GM20000 (cell line): ENCODE measurements around the gene GPC6.
"Not testable (repeated sequence)": the region's sequence is repeated elsewhere in the genome, so short reads cannot be mapped to it uniquely, and the experiment has no call there.

ENCODE experiments used
- DNase-seq: peaks from one replicate; pipeline ENCODE4 v3.0.0; 2012; ENCODE audit warnings: low spot score
- TF ChIP-seq, protein P1 (sequence below): IDR thresholded peaks from 2 replicates; pipeline ENCODE4 v1.5.1; 2012; ENCODE audit warnings: mild to moderate bottlenecking, control low read depth; ENCODE audit errors: extremely low read depth, missing control alignments

The GPC6 gene

DNA sequence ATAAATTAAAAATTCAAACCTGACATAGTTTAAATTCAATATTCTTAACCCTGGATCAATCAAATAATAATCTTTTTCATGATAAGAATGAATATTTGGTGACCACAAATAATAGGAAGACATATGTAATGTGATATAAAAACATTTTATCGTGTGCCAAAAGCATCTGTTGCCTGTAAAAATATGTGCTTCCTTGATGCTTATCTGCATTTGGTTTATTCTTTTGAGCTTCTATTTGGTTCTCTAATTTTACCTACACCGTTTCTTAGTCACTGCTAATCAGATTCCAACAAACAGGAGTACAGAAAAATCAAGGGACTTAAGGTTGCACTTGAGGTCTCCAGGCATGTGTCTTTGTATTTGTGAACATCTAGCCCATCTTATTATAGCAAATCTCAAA, 978.3 kb downstream of the GPC6 start:
- TF ChIP-seq, protein P1, sequence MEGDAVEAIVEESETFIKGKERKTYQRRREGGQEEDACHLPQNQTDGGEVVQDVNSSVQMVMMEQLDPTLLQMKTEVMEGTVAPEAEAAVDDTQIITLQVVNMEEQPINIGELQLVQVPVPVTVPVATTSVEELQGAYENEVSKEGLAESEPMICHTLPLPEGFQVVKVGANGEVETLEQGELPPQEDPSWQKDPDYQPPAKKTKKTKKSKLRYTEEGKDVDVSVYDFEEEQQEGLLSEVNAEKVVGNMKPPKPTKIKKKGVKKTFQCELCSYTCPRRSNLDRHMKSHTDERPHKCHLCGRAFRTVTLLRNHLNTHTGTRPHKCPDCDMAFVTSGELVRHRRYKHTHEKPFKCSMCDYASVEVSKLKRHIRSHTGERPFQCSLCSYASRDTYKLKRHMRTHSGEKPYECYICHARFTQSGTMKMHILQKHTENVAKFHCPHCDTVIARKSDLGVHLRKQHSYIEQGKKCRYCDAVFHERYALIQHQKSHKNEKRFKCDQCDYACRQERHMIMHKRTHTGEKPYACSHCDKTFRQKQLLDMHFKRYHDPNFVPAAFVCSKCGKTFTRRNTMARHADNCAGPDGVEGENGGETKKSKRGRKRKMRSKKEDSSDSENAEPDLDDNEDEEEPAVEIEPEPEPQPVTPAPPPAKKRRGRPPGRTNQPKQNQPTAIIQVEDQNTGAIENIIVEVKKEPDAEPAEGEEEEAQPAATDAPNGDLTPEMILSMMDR: no peak
- no peak for DNase-seq

- TF ChIP-seq, protein P1: no peak
- DNase-seq: no peak
These were observed 979.3 kb downstream of the GPC6 start for GRCh38 chr13:94205896-94206295.

- TF ChIP-seq, protein P1: no peak
- DNase-seq: no peak
These were observed 982.5 kb downstream of the GPC6 start for GRCh38 chr13:94209117-94209516.

GRCh38 chr13:94209913-94210312, 983.3 kb downstream of the GPC6 start:
- not testable (repeated sequence) for DNase-seq

- DNase-seq: no peak
- TF ChIP-seq, protein P1: no peak
These were observed 984.2 kb downstream of the GPC6 start for GRCh38 chr13:94210816-94211215.

DNA sequence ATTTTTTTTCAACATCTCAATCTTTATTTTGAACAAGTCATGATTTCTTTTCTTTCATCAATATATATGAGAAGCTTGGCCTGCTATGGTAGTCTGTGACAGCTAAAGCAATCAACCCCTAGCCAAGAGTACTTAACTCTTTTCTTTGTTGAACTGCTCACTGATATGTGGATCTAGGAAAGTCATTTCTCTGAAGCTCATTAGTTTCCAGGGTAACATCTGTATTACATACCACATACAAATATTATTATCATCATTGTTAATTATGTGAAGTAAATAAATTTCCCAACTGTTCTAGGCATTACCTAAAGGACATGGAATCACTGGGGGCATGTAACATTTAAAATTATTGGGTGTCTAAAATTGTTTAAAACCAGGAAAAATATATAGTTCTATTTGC, 985.6 kb downstream of the GPC6 start:
- DNase-seq: no peak
- TF ChIP-seq, protein P1: no peak

DNA sequence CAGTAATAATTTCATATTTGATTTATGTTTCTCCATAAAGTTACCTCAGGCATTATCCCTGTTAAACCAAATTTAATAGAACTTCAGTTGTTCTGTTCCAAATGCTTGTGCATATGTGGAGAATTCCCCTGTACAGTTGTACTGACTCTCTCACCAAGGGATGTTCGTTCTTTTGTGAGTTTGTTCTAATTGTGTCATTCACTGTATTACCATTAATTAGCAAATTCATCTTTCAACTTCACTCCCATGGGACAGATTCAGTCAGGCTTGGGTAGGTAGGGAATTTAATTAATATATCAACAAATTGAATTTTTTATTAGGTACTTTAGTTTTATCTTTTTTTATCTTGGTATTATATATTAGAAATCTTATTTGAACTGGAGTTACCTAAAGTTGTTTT, 987.5 kb downstream of the GPC6 start:
- TF ChIP-seq, protein P1: no peak
- no peak for DNase-seq

DNA sequence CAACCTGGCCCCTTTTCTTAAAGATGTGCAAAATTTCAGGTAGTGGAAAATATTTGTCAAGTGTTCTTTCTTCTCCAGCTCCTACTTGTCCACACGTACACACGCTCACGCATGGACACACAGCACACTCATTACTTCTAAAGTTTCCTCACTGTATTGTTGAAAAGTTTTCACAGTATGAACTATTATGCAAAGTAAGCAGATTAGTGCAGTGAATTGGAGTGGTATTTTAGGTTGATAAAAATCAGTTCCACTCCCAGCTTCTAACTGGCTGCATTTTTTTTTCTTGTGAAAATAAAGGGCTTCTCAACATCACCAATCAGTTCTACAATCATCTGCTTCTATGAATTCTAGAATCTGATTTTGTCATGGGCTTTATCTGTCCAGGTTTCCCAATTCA, 988.4 kb downstream of the GPC6 start:
- TF ChIP-seq, protein P1: no peak
- DNase-seq: no peak
